Measurements from ENCODE around the gene ITM2A. TPM values are rescaled to one million over a fixed set of nuclear protein-coding genes. Genes with fewer than 3 reads are reported as not detected.

ITM2A gene
- total and polyA plus RNA-seq, 2 donors (not counting 3 experiments of a cell fraction or from before 2014, with no cell fraction given), result 3.9 to 10.2 TPM

DNA sequence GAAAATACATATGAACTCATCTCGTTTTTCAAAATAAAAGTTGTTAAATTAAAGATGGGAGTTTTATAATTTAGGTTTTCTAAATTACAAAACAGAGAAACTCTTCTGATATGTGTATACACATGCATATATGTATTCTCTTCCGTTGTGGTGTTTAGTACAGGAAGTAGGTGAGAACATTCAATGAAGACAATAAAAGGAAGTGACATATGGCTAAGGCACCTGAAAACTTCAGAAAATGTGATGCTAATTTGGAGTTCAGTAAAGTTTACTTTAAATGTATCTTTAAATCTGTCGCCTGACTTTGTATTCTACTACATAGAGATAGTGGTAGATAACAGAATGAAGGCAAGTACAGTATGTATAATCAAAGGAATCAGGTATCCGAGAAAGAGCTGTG is 33.5 kb upstream of the ITM2A start:
- FAIRE-seq, result no peak
- intact Hi-C loops (cut with micrococcal nuclease), result no loop called here
- dilution Hi-C loops (cut with MboI; ENCODE audit: extremely low pct_ligation_motif_present, low sequenced_read_pairs), result no loop called here

DNA sequence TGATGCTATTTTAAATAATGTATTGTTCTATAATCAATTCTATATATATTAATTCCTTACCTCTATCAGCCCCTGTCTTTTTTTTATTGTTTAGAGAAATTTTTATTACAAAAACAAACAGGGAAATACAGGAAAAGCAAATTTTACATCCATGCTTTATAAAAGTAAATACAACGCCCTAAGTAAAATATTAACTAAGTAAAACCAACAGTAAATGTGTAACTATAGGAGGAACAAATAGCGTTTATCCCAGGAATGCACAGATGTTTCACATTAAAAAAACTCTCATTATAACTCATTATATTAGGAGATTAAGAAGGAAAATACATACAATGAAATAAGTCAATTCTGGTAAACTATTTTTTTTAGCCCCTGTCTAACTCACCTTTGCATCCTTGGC is 8.2 kb upstream of the ITM2A start:
- CTCF ChIA-PET, result no interaction called here

More for the DNA sequence above, 33.5 kb upstream of the ITM2A start:
- TF ChIP-seq JUN (IDR thresholded peaks at IDR 0.05; ENCODE audit: borderline replicate concordance, insufficient read depth, insufficient read length, low read depth), result no peak
- no peak for TF ChIP-seq GATA2 (IDR thresholded peaks at IDR 0.05; ENCODE audit: insufficient read depth, insufficient read length, low read depth, low read length)
- TF ChIP-seq EZH2 (IDR thresholded peaks at IDR 0.05; ENCODE audit: borderline replicate concordance, low read depth, low read length, severe bottlenecking), result no peak
- TF ChIP-seq MYC (IDR thresholded peaks at IDR 0.05; ENCODE audit: low read depth, low read length), result no peak
- TF ChIP-seq, protein P1, sequence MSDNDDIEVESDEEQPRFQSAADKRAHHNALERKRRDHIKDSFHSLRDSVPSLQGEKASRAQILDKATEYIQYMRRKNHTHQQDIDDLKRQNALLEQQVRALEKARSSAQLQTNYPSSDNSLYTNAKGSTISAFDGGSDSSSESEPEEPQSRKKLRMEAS (IDR thresholded peaks at IDR 0.05; ENCODE audit: insufficient read depth, insufficient read length), result no peak
- TF ChIP-seq POLR2AphosphoS5 (IDR thresholded peaks at IDR 0.05; ENCODE audit: insufficient read depth, low read depth, low read length), result no peak
- Histone ChIP-seq H3K36me3 (ENCODE audit: control insufficient read depth in 2 of 2, extremely low read depth in 1 of 2, insufficient read depth in 2 of 2, low read length in 2 of 2) (no peaks in the 10 kb centered on the region), H3K9ac (replicated peaks; ENCODE audit: extremely low read depth, insufficient read depth, low read length) (no peak overlapping the region), H3K4me3 (replicated peaks in 1 of 3; ENCODE audit: insufficient read depth in 1 of 3, low read depth in 1 of 3, low read length in 3 of 3) (no peak overlapping the region), H2AFZ (ENCODE audit: low read depth, low read length) (no peak overlapping the region), H4K20me1 (replicated peaks; ENCODE audit: control insufficient read depth, extremely low read depth, insufficient read depth, low read length) (no peaks in the 10 kb centered on the region), H3K27me3 (ENCODE audit: control insufficient read depth in 2 of 2, insufficient read depth in 2 of 2, low read length in 2 of 2) (no peaks in the 10 kb centered on the region), H3K9me3 (replicated peaks; ENCODE audit: control insufficient read depth, insufficient read depth, low read length) (no peaks in the 10 kb centered on the region), H3K4me1 (ENCODE audit: control insufficient read depth, extremely low read depth, insufficient read depth, low read length) (no peaks in the 10 kb centered on the region), H3K27ac (ENCODE audit: insufficient read depth, low read depth, low read length) (no peak overlapping the region), H3K9me1 (replicated peaks; ENCODE audit: control insufficient read depth, extremely low read depth, insufficient read depth, low read length) (no peaks in the 10 kb centered on the region), H3K79me2 (ENCODE audit: control insufficient read depth, insufficient read depth, low read length) (no peaks in the 10 kb centered on the region), H3K4me2 (ENCODE audit: insufficient read depth, low read length) (no peak overlapping the region)
- BruUV-seq (replicated peaks), result no TSS peak
- DNase-seq (ENCODE audit: low read depth, low spot score), result no peak
- ChIA-PET POLR2A (no interaction called here), CTCF (no interaction called here)

More for the DNA sequence above, 8.2 kb upstream of the ITM2A start:
- dilution Hi-C loops (cut with MboI; ENCODE audit: extremely low pct_ligation_motif_present, low sequenced_read_pairs) (no loop called here), intact Hi-C loops (cut with micrococcal nuclease) (no loop called here)
- H4K20me1 ChIP-seq (replicated peaks; ENCODE audit: control insufficient read depth, extremely low read depth, insufficient read depth, low read length), result no peaks in the 10 kb centered on the region
- no peaks in the 10 kb centered on the region for H3K4me1 ChIP-seq (ENCODE audit: control insufficient read depth, extremely low read depth, insufficient read depth, low read length)
- H3K27ac ChIP-seq (ENCODE audit: insufficient read depth, low read depth, low read length), result no peak overlapping the region
- no peak overlapping the region for H3K4me3 ChIP-seq (replicated peaks in 1 of 3; ENCODE audit: insufficient read depth in 1 of 3, low read depth in 1 of 3, low read length in 3 of 3)
- no peak overlapping the region for H3K4me2 ChIP-seq (ENCODE audit: insufficient read depth, low read length)
- H3K9me3 ChIP-seq (replicated peaks; ENCODE audit: control insufficient read depth, insufficient read depth, low read length), result no peaks in the 10 kb centered on the region
- no peak overlapping the region for H3K9ac ChIP-seq (replicated peaks; ENCODE audit: extremely low read depth, insufficient read depth, low read length)
- H3K27me3 ChIP-seq (ENCODE audit: control insufficient read depth in 2 of 2, insufficient read depth in 2 of 2, low read length in 2 of 2), result no peaks in the 10 kb centered on the region
- no peak for DNase-seq (ENCODE audit: low read depth, low spot score)
- BruUV-seq (replicated peaks), result no TSS peak
- no peaks in the 10 kb centered on the region for H3K79me2 ChIP-seq (ENCODE audit: control insufficient read depth, insufficient read depth, low read length)
- no peaks in the 10 kb centered on the region for H3K9me1 ChIP-seq (replicated peaks; ENCODE audit: control insufficient read depth, extremely low read depth, insufficient read depth, low read length)
- POLR2A ChIA-PET, result no interaction called here
- FAIRE-seq, result no peak
- no peaks in the 10 kb centered on the region for H3K36me3 ChIP-seq (ENCODE audit: control insufficient read depth in 2 of 2, extremely low read depth in 1 of 2, insufficient read depth in 2 of 2, low read length in 2 of 2)
- no peak overlapping the region for H2AFZ ChIP-seq (ENCODE audit: low read depth, low read length)
- TF ChIP-seq POLR2A (IDR thresholded peaks at IDR 0.05; ENCODE audit: low read depth, low read length) (no peak), EZH2 (IDR thresholded peaks at IDR 0.05; ENCODE audit: borderline replicate concordance, low read depth, low read length, severe bottlenecking) (no peak), GATA2 (IDR thresholded peaks at IDR 0.05; ENCODE audit: insufficient read depth, insufficient read length, low read depth, low read length) (no peak), MYC (IDR thresholded peaks at IDR 0.05; ENCODE audit: low read depth, low read length) (no peak), POLR2AphosphoS5 (IDR thresholded peaks at IDR 0.05; ENCODE audit: insufficient read depth, low read depth, low read length) (no peak), JUN (IDR thresholded peaks at IDR 0.05; ENCODE audit: borderline replicate concordance, insufficient read depth, insufficient read length, low read depth) (no peak), FOS (IDR thresholded peaks at IDR 0.05; ENCODE audit: borderline replicate concordance, insufficient read depth, low read length) (no peak)
- TF ChIP-seq, protein P1 (IDR thresholded peaks at IDR 0.05; ENCODE audit: insufficient read depth, insufficient read length), result no peak
- TF ChIP-seq, protein P2, sequence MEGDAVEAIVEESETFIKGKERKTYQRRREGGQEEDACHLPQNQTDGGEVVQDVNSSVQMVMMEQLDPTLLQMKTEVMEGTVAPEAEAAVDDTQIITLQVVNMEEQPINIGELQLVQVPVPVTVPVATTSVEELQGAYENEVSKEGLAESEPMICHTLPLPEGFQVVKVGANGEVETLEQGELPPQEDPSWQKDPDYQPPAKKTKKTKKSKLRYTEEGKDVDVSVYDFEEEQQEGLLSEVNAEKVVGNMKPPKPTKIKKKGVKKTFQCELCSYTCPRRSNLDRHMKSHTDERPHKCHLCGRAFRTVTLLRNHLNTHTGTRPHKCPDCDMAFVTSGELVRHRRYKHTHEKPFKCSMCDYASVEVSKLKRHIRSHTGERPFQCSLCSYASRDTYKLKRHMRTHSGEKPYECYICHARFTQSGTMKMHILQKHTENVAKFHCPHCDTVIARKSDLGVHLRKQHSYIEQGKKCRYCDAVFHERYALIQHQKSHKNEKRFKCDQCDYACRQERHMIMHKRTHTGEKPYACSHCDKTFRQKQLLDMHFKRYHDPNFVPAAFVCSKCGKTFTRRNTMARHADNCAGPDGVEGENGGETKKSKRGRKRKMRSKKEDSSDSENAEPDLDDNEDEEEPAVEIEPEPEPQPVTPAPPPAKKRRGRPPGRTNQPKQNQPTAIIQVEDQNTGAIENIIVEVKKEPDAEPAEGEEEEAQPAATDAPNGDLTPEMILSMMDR (IDR thresholded peaks at IDR 0.05; ENCODE audit: extremely low read depth in 1 of 2, insufficient read depth in 1 of 2, low read depth in 1 of 2, low read length in 2 of 2), result no peak
